GM23248 (cell line): ENCODE results near the gene MYPOP.
"Not testable (repeated sequence)": the region's sequence is repeated elsewhere in the genome, so short reads cannot be mapped to it uniquely, and the experiment has no call there.

Experiments
- EZH2 ChIP-seq: fragments of 200-600 bp; sonication (generic); IDR thresholded peaks from 2 replicates; pipeline ENCODE4 v1.6.1; 2018; ENCODE audit warnings: antibody characterized with exemption, mild to moderate bottlenecking; ENCODE audit not compliant: insufficient read depth, poor library complexity, severe bottlenecking
- EZH2phosphoT487 ChIP-seq: fragments of 200-600 bp; sonication (generic); IDR thresholded peaks from 2 replicates; pipeline ENCODE4 v1.6.1; 2018; ENCODE audit warnings: antibody characterized with exemption, moderate library complexity, mild to moderate bottlenecking, low read depth; ENCODE audit not compliant: insufficient read depth

- not testable (repeated sequence) for TF ChIP-seq EZH2, EZH2phosphoT487
These were observed 6.3 kb downstream of the MYPOP start for GRCh38 chr19:45895983-45896599.
